ENCODE data around the gene TXK.
"Not testable (repeated sequence)": the region's sequence is repeated elsewhere in the genome, so short reads cannot be mapped to it uniquely, and the experiment has no call there.

Gene TXK

DNA sequence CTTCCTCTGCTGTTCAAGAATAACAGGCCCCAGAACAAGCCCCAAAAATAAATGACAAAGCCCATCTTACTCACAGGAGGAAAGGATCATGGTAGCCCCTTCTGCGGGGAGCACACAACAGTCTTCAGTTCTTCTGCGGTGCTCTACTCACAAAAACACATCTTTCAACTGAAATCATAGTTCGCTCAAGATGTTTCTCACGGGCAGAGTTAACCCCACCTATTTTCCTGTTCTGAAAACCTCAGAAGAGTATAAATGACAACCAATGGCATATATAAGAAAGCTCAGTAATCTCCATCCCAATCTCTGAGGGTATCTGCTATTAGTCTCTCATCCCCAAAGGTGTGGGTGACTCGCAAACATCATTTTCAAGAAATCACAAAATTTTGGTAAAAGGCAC is at the start of gene TXK:
Gene TXK, minus strand, starts transcription at position 170 of the 400 bp plus-strand sequence. Its CDS starts 80 bp downstream, at position 90.
- DNase-seq (ENCODE audit: low read depth), result no peak

DNA sequence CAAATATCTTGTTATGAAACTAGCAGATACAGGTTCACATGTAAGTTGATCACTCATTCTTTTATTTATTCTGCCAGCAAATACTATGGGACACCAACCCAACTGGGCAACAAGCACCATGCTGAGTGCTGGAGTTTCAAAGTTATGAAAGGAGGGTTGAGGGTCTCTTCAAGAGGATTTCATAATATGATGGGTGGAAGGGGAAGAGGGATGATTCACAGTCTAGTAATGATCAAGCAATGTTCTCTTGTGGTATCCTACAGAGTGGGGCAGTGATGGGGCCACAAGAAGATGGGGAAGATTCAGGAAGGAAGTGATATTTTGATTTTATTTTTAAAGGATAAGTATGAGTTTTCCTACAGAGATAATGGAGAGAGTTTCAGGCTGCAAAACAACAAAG is 46.2 kb upstream of the TXK start:
- no peak for DNase-seq (ENCODE audit: low read depth)

DNA sequence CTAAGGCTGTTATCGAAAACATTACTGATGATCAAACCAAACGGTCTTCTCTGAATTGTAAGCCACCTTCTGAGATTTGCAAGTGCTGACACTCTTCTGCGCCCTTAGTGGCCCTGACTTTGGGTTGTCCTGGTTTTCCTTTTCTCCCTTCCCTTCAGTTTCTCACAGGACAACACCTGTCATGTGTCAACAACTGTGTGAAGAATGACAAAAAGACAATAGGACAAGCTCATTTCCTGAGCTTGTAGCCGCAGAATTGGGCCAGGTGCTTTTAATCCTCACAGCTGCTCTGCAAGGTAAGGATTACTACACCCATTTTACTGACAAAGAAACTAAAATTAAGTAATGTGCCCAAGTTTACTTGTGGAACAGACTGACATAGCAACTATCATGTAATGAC is 44.9 kb upstream of the TXK start:
- DNase-seq (ENCODE audit: low read depth), result no peak

DNA sequence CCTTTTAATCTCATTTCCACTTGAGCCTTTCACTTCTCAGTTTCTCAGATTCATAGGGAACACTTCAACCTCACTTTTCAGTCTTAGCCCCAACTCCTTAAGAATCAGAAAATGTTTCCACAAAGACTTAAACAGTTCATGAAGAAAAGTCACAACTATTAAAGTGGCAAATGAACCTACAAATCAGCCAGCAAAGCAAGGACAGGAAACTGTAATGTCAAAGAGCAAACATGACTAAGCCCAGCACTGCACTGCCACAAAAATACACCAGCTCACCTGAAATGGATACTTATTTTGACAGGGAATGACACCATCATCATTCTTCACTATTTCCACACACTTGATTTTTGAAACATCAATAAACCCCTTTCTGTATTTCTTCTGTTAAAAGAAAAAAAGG is 41.8 kb upstream of the TXK start:
- DNase-seq (ENCODE audit: low read depth), result no peak

DNA sequence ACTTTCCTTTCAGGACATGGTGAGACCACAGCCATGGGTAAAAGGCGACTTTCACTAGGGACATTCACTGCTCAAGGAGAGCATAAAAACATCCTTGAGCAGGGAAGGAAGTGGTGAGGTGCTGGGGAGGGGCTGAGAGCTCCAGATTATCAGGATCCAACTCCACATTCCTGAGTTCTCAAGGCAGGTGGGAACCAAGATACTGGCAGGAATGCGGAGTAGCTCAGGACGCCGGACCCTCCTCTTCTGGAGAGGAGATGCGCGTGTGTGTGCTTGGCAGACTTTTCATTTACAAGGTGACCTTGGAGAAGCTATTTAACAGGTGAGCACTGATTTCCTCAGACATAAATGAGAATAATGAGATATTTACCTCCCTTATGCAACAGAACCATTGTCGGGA is 41.3 kb upstream of the TXK start:
- no peak for DNase-seq (ENCODE audit: low read depth)

DNA sequence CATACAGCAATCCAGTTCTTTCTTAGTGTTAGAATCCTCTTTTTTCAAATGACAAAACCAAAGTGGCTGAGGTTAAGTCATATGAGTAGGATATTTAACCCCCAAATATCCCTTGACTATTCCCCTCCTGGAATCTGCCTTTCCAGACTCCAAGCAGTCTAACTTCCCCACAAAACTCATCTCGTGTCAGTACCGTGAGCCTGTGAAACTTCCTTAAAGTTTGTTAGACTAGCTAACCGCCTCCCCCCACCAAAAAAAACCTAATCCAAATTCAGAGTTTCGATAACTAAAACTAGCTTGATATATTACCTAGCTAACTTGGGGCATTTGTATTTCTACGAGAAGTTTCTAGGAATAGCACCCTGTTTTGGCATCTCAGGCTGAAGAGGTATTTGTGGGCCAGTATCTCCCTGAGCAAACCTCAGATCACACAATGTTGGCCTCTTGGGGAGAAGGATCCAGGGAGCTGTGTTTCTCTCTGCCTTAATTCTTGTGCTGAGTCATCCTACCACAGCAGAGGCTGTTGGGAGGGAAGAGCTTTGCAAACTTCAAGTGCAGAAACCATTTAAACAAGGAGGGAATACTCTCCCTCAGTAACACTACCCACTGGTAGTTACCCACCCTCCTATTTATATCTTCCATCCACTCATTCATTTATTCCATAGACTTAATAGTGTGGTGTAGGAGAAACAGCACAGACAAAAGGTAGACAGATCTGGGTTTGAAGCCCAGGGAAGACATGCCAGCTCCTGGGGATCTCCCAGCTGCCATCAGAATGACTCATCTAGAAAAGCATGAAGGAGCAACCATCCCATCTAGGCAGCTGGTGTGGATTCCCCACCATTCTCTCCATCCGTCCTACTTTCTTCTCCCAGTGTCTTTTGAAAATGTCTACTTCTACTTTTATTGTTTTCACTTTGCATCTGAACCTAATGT is 39.3 kb upstream of the TXK start:
- no peak for DNase-seq (ENCODE audit: low read depth)

DNA sequence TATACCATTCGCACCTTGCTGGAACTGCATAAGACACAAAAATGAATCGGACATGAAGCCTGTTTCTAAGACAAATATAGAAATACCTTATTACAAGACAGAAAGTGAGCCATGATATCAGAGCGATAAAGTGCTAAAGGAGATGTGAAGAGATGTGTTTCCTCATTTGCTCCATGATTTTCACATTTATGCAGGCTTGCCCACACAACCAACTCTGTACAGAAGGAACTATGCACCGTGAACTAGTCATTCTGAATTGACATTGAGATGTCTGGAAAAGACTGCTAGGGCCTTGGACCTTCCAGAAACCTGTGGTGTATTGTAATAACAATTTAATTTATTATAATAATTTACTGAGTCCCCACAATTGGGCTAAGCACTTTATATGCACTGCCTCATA is 38.6 kb upstream of the TXK start:
- DNase-seq (ENCODE audit: low read depth), result no peak

DNA sequence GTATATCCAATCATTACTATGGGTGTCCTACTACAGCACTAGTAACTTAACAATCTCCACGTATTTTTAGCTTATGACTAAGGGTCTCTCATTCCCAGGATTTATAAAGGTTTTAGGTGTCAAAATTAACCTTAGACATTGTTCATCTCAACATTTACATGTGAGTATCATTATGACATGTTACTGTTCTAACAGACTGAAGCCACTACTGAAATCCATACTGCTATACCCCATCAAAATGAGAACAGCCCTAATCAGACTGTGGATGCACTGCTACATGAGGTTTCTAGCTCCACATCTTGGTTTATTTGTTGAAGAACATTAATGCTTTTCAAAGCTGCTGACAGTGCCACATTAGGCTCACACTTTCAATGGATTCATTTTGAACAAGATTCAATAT is 35.6 kb upstream of the TXK start:
- DNase-seq (ENCODE audit: low read depth), result no peak

DNA sequence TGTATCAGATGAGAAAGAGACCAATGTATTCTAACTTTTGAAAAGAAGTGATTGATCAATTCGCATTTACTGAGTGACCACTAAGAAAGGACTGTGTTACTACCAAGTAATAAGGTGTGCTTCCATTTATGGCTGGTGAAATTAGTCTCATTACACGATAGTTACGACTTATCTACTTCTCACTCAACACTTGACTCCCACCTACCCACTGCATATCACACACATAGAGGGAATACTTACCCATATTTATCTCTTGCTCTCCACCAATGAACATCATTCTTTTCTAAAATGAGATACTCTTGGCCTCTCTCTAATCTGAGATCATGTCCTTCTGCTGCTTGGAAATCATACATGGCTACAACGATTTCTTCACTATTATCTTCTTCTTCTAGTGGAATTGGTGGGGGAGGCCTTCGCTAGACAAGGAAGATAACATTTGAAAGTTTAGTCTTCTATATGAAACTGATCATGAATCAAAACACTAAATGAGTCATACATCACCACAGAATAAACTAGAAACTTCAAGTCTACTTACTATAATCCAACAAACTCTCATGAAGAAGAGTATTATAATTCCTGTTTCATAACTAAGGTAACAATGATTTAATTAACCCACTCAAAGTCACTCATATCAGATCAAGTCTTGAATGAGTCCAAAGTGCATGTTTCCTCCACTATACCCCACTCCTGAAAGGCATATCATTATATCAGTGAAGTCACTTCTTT is 33.7 kb upstream of the TXK start:
- DNase-seq (ENCODE audit: low read depth), result no peak

DNA sequence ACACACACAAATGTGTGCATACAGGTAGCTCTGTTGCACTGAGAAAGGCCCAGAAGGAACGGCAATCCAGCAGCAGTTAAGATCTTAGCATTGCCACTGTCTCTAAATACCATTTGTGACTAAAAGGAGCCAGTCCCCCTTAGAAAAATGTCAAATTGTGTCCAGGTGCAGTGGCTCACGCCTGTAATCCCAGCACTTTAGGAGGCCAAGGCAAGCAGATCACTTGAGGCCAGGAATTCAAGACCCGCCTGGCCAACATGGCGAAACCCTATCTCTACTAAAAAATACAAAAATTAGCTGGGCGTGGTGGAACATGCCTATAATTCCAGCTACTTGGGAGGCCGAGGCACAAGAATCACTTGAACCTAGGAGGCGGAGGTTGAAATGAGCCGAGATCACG is 30.5 kb upstream of the TXK start:
- not testable (repeated sequence) for DNase-seq (ENCODE audit: low read depth)

DNA sequence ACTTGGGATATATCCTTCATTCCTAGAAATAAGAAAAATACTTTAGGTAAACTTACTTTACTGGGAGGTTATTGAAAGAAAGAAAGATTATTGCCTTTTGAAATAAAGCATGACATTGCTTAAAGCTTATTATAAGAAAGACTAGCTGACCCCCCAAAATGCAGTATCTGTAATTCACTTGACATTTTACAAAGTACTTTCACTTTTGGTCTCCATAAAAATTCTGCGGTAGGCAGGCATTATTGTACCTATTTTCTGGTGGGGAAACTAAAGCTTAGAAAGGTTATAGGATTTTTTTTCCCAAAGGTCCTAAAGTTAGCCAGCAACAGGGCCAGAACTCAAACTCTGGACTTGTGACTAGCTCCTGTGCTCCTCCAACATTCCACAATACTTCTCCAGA is 29.7 kb upstream of the TXK start:
- no peak for DNase-seq (ENCODE audit: low read depth)

DNA sequence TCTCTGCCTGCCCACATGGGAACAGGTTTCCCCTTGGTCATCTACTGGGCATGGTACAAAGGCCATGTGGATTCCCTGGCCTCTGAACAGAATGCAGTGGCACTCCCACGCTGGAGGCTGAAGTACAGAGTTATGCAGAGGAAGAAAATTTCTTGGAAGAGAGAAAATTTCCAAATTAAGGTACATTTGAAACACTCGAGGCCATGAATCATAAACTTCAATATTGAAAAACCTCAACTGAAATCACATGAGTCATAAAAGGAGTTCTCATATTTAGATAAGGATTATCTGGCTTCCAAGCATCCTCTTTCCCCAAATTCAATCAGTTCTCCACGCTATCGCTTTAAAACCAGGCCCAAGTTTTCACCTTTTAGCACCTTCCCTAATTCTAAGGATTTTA is 28.1 kb upstream of the TXK start:
- DNase-seq (ENCODE audit: low read depth), result no peak

DNA sequence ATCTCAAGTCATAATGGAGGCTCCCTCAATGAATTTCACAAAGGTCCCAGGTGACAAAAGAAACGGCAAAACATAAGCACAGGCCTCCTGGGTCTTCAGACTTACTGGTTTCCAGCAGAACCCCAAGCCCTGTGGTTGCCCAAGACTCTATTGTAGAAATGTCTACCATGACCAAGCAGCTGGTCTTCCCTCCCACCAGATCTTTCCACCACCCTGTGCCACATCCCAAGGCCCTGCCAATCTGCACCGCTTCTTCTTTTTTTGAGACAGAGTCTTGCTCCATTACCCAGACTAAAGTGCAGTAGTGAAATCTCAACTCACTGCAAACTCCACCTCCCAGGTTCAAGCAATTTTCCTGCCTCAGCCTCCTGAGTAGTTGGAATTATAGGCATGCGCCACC is 23.2 kb upstream of the TXK start:
- DNase-seq (ENCODE audit: low read depth), result no peak

DNA sequence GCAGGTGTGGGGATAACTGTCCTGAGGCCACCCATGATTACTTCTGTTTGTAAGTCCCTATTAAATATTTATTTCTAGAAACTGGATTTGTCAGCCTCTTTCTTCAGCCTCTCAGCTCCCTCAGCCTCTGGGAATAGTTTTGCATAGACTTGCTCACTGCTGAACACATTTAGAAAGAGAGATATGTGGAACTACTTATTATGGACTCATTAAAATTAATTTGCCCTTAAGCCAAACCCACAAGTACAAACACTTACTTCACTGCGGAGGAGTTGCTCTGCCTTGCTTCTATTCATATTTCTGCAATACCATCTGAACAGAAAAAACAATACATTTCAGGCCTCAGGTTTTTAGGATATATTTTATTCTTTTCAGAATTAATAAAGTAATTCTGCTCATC is 22.4 kb upstream of the TXK start:
- no peak for DNase-seq (ENCODE audit: low read depth)

DNA sequence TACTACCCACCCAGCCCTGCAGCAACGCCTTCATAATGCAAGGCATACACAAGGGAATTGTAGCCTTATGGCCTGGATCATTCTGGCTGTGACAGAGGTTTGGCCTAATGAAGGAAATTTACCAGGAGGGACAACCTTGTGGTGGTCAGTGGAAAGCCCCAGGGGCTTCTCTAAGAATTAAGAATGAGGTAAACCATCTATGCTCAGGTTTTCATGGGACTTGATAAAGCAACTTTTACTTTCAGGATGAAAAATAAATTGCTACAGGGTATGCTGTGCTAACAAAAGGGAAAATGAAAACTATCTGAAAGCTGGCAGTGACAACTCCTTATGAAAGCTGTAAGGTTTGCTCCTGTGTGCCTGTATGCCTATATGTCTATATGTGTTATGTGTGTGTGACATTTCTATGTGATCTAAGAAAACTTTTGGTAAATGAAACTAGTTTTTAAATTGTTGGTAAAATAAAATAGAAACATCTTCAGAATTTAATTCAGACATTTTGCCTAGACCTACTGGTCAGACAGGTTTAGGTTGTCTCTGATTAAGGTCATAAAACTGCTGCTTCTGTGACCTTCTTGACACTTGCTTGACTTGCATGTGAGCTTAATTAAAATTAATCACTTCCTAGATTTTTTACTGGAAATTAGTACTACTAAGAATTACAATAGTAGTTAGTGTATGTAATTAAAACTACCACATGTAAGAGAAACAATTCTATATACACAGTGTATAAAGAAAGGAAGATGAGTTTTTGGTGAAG is 19.9 kb upstream of the TXK start:
- DNase-seq (ENCODE audit: low read depth), result no peak

DNA sequence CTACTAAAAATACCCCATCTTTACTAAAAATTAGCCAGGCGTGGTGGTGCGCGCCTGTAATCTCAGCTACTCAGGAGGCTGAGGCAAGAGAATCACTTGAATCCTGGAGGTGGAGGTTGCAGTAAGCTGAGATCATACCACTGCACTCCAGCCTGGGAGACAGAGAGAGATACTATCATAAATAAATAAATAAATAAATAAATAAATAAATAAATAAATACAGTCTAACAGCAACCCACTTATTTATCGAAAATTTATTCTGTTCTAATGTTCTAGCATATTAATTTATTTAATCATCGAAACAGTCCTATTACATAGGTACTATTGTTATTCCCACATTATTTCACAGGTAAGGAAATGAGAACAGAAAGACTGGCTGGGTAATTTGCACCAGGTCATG is 18.2 kb upstream of the TXK start:
- no peak for DNase-seq (ENCODE audit: low read depth)

DNA sequence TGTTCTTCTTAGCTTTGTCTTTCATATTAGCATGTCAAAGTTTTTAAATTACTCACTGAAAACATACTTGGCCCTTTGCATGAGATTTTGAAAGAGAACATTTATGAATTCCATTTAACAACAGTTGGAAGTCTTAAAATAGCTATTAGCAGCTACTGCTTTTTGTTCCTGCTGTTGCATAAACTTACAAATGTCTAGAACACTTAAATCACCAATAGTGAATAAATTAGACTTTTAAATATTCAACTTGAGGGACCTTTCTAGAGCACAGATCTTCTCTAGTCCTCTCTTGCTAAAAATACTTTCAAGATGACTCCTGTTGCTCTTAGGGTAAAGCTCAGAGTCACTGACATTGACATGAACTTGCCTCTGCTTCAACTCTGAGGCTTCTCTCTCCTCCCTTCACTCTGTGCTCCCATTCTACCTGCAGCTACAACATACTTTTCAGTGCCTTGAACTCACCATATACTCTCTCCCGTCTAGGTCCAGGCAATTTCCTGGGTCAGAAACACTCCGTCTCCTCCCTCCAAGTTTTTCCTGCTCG is 15.8 kb upstream of the TXK start:
- DNase-seq (ENCODE audit: low read depth), result no peak

DNA sequence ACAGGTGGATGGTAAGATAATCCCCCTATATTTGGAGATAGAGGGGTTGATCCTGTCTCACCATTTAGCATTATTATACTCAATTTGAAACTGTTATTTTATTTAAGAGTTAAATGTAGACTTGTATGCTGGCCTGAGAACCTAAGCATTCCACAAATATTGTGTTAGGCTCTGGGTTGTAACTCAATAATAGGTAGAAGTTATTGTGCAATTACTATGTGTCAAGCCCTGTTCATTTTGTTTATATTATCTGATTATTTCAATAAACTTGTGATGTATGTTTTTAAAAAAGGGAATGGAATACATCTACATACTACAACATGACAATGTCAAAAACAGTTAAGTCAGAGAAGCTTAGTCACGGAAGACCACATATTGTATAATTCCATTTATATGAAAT is 13.6 kb upstream of the TXK start:
- DNase-seq (ENCODE audit: low read depth), result no peak

DNA sequence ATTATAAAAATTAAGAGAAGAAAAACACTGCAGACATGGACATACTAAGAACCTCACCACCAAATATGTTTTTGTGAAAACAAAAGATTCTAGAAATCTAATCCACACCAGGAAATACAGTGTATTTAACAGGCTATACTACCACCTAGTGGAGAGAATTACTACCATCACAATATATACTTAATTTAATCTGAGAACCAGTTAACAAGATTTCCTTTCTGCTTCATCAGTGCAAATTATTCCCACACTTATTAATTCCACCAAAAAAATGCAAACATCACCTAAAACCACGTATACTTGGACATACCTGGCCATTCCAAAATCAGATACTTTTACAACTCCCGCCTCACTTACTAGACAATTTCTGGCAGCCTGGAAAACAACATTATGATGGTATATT is 7.0 kb upstream of the TXK start:
- DNase-seq (ENCODE audit: low read depth), result no peak

DNA sequence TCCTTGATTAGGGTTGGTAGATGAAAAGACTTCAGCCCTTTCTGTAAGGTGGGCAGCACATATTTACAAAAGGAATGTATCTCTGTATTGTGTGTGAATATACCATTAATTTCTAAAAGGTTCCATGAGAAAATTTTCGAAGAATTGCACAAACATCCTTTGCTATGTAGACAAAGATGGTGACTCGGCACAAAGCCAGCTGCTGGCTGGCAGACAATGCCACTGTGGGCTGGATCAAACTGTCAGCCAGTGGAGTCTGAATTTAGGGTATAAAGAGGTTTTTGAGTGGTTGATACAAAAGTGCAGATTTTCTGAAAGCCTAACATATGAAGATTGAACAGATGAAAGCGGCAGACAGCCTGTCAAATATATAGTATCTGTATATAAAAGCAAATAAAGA is 5.6 kb upstream of the TXK start:
- no peak for DNase-seq (ENCODE audit: low read depth)

DNA sequence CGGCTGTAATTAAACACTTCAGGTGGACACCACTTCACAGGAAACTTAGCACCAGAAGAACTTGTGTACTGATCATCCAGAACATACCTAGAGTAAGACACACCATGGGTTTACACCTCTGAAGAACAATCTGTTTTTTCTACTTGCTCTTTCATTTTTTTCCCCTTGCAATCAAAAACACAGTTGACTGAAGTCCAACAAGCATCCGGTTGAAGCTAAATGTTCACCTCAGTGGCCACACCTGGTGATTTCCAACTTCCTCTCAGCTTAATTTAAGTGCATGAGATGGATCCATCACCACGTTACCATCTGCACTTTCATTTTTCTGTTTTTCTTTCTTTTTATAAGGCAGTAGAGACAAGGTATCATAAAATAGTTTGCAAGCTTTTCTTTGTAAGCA is 4.9 kb upstream of the TXK start:
- no peak for DNase-seq (ENCODE audit: low read depth)

DNA sequence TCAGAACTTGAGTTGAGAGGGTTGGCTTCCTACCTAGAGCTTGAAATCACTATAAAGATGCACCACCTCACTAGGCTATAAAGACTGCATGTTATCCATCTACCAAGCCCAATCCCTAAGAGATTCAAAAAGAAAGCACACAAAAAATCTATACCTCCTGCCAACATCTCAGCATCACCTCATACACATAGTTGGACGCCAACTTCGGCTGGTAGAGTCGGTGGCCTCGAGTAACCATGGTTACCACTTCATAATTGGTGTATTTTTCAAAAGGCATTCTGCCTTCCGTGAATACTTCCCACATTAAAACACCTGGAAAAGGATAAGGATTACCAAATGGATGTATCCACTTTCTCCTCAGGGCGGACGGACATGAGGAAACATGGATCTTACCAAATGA is 4.5 kb upstream of the TXK start:
- DNase-seq (ENCODE audit: low read depth), result no peak

DNA sequence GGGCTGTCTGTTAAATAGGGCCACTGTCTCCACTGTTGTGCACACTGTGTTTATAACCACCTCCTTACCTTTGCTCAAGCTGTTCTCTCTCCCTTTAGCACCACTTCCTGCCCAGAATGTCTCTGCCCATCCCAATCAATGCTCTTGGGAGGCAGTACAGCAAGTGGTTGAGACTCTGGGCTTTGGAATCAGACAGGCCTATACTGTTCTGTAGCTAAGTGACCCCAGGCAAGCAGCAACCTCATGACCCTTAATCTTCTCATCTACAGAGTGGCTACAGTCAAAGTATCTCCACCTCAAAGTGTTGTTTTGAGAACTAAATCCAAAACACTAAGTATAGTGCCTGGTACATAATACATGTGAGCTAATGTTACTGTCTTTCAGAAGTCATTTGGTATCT is 3.8 kb upstream of the TXK start:
- DNase-seq (ENCODE audit: low read depth), result no peak
